ENCODE measurements around the gene D2HGDH. TPM values are rescaled to one million over a fixed set of nuclear protein-coding genes. Genes with fewer than 3 reads are reported as not detected.
A peak's percentile ranks its signal among the peaks of the same experiment; 100 is the strongest.

D2HGDH gene
- total and polyA plus RNA-seq, 2 experiments from 2014 or later = 9.7 to 19.1 TPM

DNA sequence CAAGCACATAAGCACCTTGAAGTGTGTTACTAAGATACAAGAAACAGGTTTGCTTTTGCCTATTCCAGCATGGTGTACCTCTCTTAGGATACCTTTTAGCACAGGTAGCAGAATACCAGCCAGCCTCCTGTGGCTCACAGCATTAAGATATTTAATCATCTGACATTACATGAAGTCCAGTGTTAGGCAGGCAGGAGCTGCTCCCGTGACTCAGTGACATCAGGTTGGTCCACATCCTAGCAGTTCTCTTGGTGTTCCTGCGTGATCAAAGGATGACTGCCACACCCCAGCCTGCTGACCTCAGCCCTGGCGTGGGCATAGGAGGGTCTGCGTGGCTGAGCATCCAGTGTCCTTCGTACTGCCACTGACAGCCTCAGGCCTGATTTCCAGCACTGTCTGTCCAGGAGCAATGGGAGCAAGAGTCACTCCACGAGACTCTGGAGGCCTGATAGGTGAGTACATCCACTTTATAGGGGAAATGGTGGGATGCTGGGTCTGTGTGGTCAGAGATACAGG, 44.2 kb upstream of the D2HGDH start:
- no peak overlapping the region for H3K4me3 ChIP-seq
- no peak overlapping the region for H3K27ac ChIP-seq
- no peaks in the 10 kb centered on the region for H3K27me3 ChIP-seq (replicated peaks; ENCODE audit: insufficient read depth)
- no peak overlapping the region for H3K9ac ChIP-seq
- peaks cover 45% of the 10 kb centered on the region for H3K79me2 ChIP-seq (ENCODE audit: insufficient read depth)
- no peaks in the 10 kb centered on the region for H3K9me3 ChIP-seq (ENCODE audit: low read depth)
- H3K9me2 ChIP-seq (ENCODE audit: insufficient read depth) = no peaks in the 10 kb centered on the region
- H2AFZ ChIP-seq = no peak overlapping the region
- DNase-seq = no peak
- 83 to 86% methylated on average over 6 of the region's 6 CpGs for WGBS, 2 experiments (ENCODE audit: low coverage in 1 of 2, low lambda C conversion rate in 2 of 2, missing lambda C conversion rate in 2 of 2)
- H4K20me1 ChIP-seq (ENCODE audit: insufficient read depth) = no peaks in the 10 kb centered on the region
- peaks cover 19% of the 10 kb centered on the region; the same call in 1 of the 2 replicates for H3F3A ChIP-seq (ENCODE audit: insufficient read depth)
- peaks cover 30% of the 10 kb centered on the region for H3K4me1 ChIP-seq (ENCODE audit: insufficient read depth)
- H3K4me2 ChIP-seq (ENCODE audit: unreplicated experiment) = no peak overlapping the region
- H3K36me3 ChIP-seq (ENCODE audit: low read depth) = no peaks in the 10 kb centered on the region; the same call in 1 of the 2 replicates
- TF ChIP-seq EZH2phosphoT487 (IDR thresholded peaks at IDR 0.05; ENCODE audit: insufficient read depth, low read depth) (no peak), EZH2 (IDR thresholded peaks at IDR 0.05; ENCODE audit: insufficient read depth, poor library complexity, severe bottlenecking) (no peak)
- in situ Hi-C loops (cut with MboI) = no loop called here

GRCh38 chr2:241692448-241692847, 42.0 kb upstream of the D2HGDH start:
- DNase-seq = peak; percentile 89
- Histone ChIP-seq H4K20me1 (ENCODE audit: insufficient read depth) (no peaks in the 10 kb centered on the region), H3K4me1 (ENCODE audit: insufficient read depth) (peaks cover 33% of the 10 kb centered on the region), H3K4me3 (no peak overlapping the region), H3K27me3 (replicated peaks; ENCODE audit: insufficient read depth) (no peaks in the 10 kb centered on the region), H3K79me2 (ENCODE audit: insufficient read depth) (peaks cover 29% of the 10 kb centered on the region), H3K27ac (peak overlapping the region; percentile 69), H3K36me3 (ENCODE audit: low read depth) (no peaks in the 10 kb centered on the region; the same call in 1 of the 2 replicates), H2AFZ (no peak overlapping the region), H3K4me2 (ENCODE audit: unreplicated experiment) (peak overlapping the region; percentile 69), H3K9ac (peak overlapping the region; percentile 35), H3F3A (ENCODE audit: insufficient read depth) (peaks cover 34% of the 10 kb centered on the region; the same call in 1 of the 2 replicates), H3K9me3 (ENCODE audit: low read depth) (no peaks in the 10 kb centered on the region), H3K9me2 (ENCODE audit: insufficient read depth) (no peaks in the 10 kb centered on the region)
- TF ChIP-seq EZH2phosphoT487 (IDR thresholded peaks at IDR 0.05; ENCODE audit: insufficient read depth, low read depth) (no peak), EZH2 (IDR thresholded peaks at IDR 0.05; ENCODE audit: insufficient read depth, poor library complexity, severe bottlenecking) (no peak)
- in situ Hi-C loops (cut with MboI) = no loop called here
- 56 to 59% methylated on average over 5 to 6 of the region's 6 CpGs for WGBS, 2 experiments (ENCODE audit: low coverage in 1 of 2, low lambda C conversion rate in 2 of 2, missing lambda C conversion rate in 2 of 2)

DNA sequence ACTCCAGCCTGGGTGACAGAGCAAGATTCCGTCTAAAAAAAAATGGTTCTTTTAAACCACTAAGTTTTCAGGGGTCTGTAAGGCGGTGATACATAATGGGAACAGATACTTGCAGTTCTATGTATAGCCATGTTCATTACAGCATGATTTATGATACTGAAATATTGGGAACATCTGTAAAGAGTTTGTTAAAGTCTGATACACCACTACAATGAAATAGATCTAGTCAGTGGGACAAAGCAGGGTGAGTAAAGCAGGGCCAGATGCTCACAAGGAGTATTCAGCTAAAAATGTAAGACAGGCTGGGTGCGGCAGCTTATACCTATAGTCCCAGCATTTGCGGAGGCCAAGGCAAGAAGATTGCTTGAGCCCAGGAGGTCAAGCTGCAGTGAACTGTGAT, 38.8 kb upstream of the D2HGDH start:
- Histone ChIP-seq H3K9me2 (ENCODE audit: insufficient read depth) (no peaks in the 10 kb centered on the region), H3K79me2 (ENCODE audit: insufficient read depth) (no peaks in the 10 kb centered on the region), H3K36me3 (ENCODE audit: low read depth) (no peaks in the 10 kb centered on the region), H3K27me3 (replicated peaks; ENCODE audit: insufficient read depth) (no peaks in the 10 kb centered on the region), H2AFZ (no peak overlapping the region), H3F3A (ENCODE audit: insufficient read depth) (peaks cover 37% of the 10 kb centered on the region; the same call in 1 of the 2 replicates), H3K9me3 (ENCODE audit: low read depth) (no peaks in the 10 kb centered on the region), H3K4me1 (ENCODE audit: insufficient read depth) (peaks cover 27% of the 10 kb centered on the region), H3K4me2 (ENCODE audit: unreplicated experiment) (no peak overlapping the region), H3K27ac (no peak overlapping the region), H3K4me3 (no peak overlapping the region), H3K9ac (no peak overlapping the region), H4K20me1 (ENCODE audit: insufficient read depth) (no peaks in the 10 kb centered on the region)
- in situ Hi-C loops (cut with MboI) = no loop called here
- no peak for DNase-seq
- TF ChIP-seq EZH2phosphoT487 (IDR thresholded peaks at IDR 0.05; ENCODE audit: insufficient read depth, low read depth) (no peak), EZH2 (IDR thresholded peaks at IDR 0.05; ENCODE audit: insufficient read depth, poor library complexity, severe bottlenecking) (no peak)
- 77 to 81% methylated on average over 4 of the region's 4 CpGs for WGBS, 2 experiments (ENCODE audit: low coverage in 1 of 2, low lambda C conversion rate in 2 of 2, missing lambda C conversion rate in 2 of 2)

GRCh38 chr2:241701149-241701398, 33.4 kb upstream of the D2HGDH start:
- no peaks in the 10 kb centered on the region for H3K27me3 ChIP-seq (replicated peaks; ENCODE audit: insufficient read depth)

More at GRCh38 chr2:241701149-241701398, 33.4 kb upstream of the D2HGDH start:
- Histone ChIP-seq H3K36me3 (ENCODE audit: low read depth) (peaks cover 6% of the 10 kb centered on the region; the same call in 1 of the 2 replicates), H3F3A (ENCODE audit: insufficient read depth) (peaks cover 11% of the 10 kb centered on the region; the same call in 1 of the 2 replicates), H3K79me2 (ENCODE audit: insufficient read depth) (peaks cover 25% of the 10 kb centered on the region), H3K9ac (peak overlapping the region; percentile 87), H3K4me2 (ENCODE audit: unreplicated experiment) (peak overlapping the region; percentile 81), H3K4me1 (ENCODE audit: insufficient read depth) (peaks cover 13% of the 10 kb centered on the region; the same call in 1 of the 2 replicates), H3K4me3 (peak overlapping the region; percentile 77), H3K9me3 (ENCODE audit: low read depth) (no peaks in the 10 kb centered on the region), H2AFZ (peak overlapping the region; percentile 55), H4K20me1 (ENCODE audit: insufficient read depth) (no peaks in the 10 kb centered on the region), H3K9me2 (ENCODE audit: insufficient read depth) (no peaks in the 10 kb centered on the region), H3K27ac (peak overlapping the region; percentile 81)
- TF ChIP-seq EZH2phosphoT487 (IDR thresholded peaks at IDR 0.05; ENCODE audit: insufficient read depth, low read depth) (no peak), EZH2 (IDR thresholded peaks at IDR 0.05; ENCODE audit: insufficient read depth, poor library complexity, severe bottlenecking) (no peak)
- DNase-seq = peak; percentile 93
- in situ Hi-C loops (cut with MboI) = no loop called here
- WGBS, 2 experiments (ENCODE audit: low coverage in 1 of 2, low lambda C conversion rate in 2 of 2, missing lambda C conversion rate in 2 of 2) = 1 to 2% methylated on average over 17 of the region's 17 CpGs

Measured in GM23248 (cell line).